Left ventricle myocardium superior (tissue), 1 donor: ENCODE data around the gene TMEM182. TPM values are rescaled to one million over a fixed set of nuclear protein-coding genes. Genes with fewer than 3 reads are reported as not detected.

ENCODE experiments used
- ATAC-seq: fragments of 200-7000 bp; cut with Tn5 transposase; one replicate; pipeline ENCODE4 v1.9.1; 2020; ENCODE audit warnings: mild to moderate bottlenecking, moderate library complexity
- DNase-seq: peaks from one replicate; pipeline ENCODE4 v3.0.0-alpha.2; 2020
- intact Hi-C: fragments of 100-400 bp; cut with micrococcal nuclease; formaldehyde crosslinking; loops from one replicate; pipeline ENCODE4 v1.11.0; 2022
- total RNA-seq: library from RNA; stranded (reverse); fragmentation: NEBNext Ultra II Directional; extraction: Animal tissue kit (Norgen Biotek cat#: 25700); gene quantifications from one replicate; pipeline ENCODE4 v1.2.1, GENCODE V29; 2021
- donor health status: DM: no; HTN: yes; CAD: no; lungs with severe emphysema.

The TMEM182 gene
- total RNA-seq, 1 donor from 2014 or later, result 176 TPM

- ATAC-seq (no peak), DNase-seq (no peak)
- intact Hi-C loops, result no loop called here
These were observed 30.9 kb downstream of the TMEM182 start for GRCh38 chr2:102792568-102793208.

GRCh38 chr2:102795641-102796040 is 33.8 kb downstream of the TMEM182 start:
- no peak for DNase-seq
- intact Hi-C loops, result no loop called here
- ATAC-seq, result no peak

GRCh38 chr2:102796337-102796736 is 34.5 kb downstream of the TMEM182 start:
- peak; percentile 66 for DNase-seq
- ATAC-seq, result peak; percentile 67

GRCh38 chr2:102797486-102797885 is 35.7 kb downstream of the TMEM182 start:
- intact Hi-C loops, result no loop called here
- no peak for ATAC-seq
- DNase-seq, result no peak

More at GRCh38 chr2:102796337-102796736, 34.5 kb downstream of the TMEM182 start:
- intact Hi-C loops, result no loop called here

GRCh38 chr2:102798181-102798580 is 36.4 kb downstream of the TMEM182 start:
- no peak for DNase-seq
- intact Hi-C loops, result no loop called here
- no peak for ATAC-seq

- DNase-seq (peak; percentile 77), ATAC-seq (peak; percentile 88)
- intact Hi-C loops, result no loop called here
These were observed 39.4 kb downstream of the TMEM182 start for GRCh38 chr2:102801098-102801718.

GRCh38 chr2:102801858-102802699 is 40.2 kb downstream of the TMEM182 start:
- ATAC-seq (peak; percentile 60), DNase-seq (peak; percentile 37)
- intact Hi-C loops, result no loop called here

- ATAC-seq (peak; percentile 6), DNase-seq (no peak)
- intact Hi-C loops, result no loop called here
These were observed 41.4 kb downstream of the TMEM182 start for GRCh38 chr2:102803041-102803896.

- ATAC-seq (peak; percentile 50), DNase-seq (peak; percentile 29)
- intact Hi-C loops, result no loop called here
These were observed 42.0 kb downstream of the TMEM182 start for GRCh38 chr2:102803897-102804217.

- ATAC-seq (peak; percentile 61), DNase-seq (peak; percentile 69)
- intact Hi-C loops, result loop anchor here (5.0 kb wide), 1 partner anchor 44 kb away; the partner anchor contains the start of gene TMEM182
These were observed 44.5 kb downstream of the TMEM182 start for GRCh38 chr2:102806250-102806837.

- no peak for DNase-seq
- ATAC-seq, result peak; percentile 64
- intact Hi-C loops, result loop anchor here (5.0 kb wide), 1 partner anchor 47 kb away; the partner anchor contains the start of gene TMEM182
These were observed 47.7 kb downstream of the TMEM182 start for GRCh38 chr2:102809291-102810189.

- intact Hi-C loops, result no loop called here
- ATAC-seq (peak; percentile 53), DNase-seq (no peak)
These were observed 53.5 kb downstream of the TMEM182 start for GRCh38 chr2:102815285-102815684.

GRCh38 chr2:102826904-102827303 is 65.1 kb downstream of the TMEM182 start:
- ATAC-seq, result peak; percentile 97
- intact Hi-C loops, result no loop called here
- peak; percentile 81 for DNase-seq

GRCh38 chr2:102832789-102833188 is 71.0 kb downstream of the TMEM182 start:
- ATAC-seq, result no peak
- intact Hi-C loops, result no loop called here
- DNase-seq, result no peak

GRCh38 chr2:102834523-102835273 is 72.9 kb downstream of the TMEM182 start:
- intact Hi-C loops, result no loop called here
- DNase-seq (no peak), ATAC-seq (no peak)

GRCh38 chr2:102837626-102838198 is 75.9 kb downstream of the TMEM182 start:
- no peak for ATAC-seq
- DNase-seq, result no peak
- intact Hi-C loops, result no loop called here
